Measurements from ENCODE around the gene TRPV5.

Gene TRPV5

GRCh38 chr7:142867398-142868187, 66.0 kb downstream of the TRPV5 start:
- no peak overlapping the region for H3K4me3 ChIP-seq (ENCODE audit: low read depth, low read length)
- TF ChIP-seq CTCF (IDR thresholded peaks at IDR 0.05; ENCODE audit: low read depth, low read length) = no peak

- no peak overlapping the region for H3K4me3 ChIP-seq (ENCODE audit: low read depth, low read length)
- TF ChIP-seq CTCF (IDR thresholded peaks at IDR 0.05; ENCODE audit: low read depth, low read length) = no peak
These were observed 66.5 kb downstream of the TRPV5 start for GRCh38 chr7:142867097-142867378.

- no peak overlapping the region for H3K4me3 ChIP-seq (ENCODE audit: low read depth, low read length)
These were observed 67.0 kb downstream of the TRPV5 start for GRCh38 chr7:142866361-142867096.

GRCh38 chr7:142865766-142866165, 67.8 kb downstream of the TRPV5 start:
- H3K4me3 ChIP-seq (ENCODE audit: low read depth, low read length) = no peak overlapping the region
- no peak for TF ChIP-seq CTCF (IDR thresholded peaks at IDR 0.05; ENCODE audit: low read depth, low read length)

More at GRCh38 chr7:142866361-142867096, 67.0 kb downstream of the TRPV5 start:
- TF ChIP-seq CTCF (IDR thresholded peaks at IDR 0.05; ENCODE audit: low read depth, low read length) = peak; percentile 44

- no peak overlapping the region for H3K4me3 ChIP-seq (ENCODE audit: low read depth, low read length)
- no peak for TF ChIP-seq CTCF (IDR thresholded peaks at IDR 0.05; ENCODE audit: low read depth, low read length)
These were observed 68.4 kb downstream of the TRPV5 start for GRCh38 chr7:142864980-142865747.

- no peak for TF ChIP-seq CTCF (IDR thresholded peaks at IDR 0.05; ENCODE audit: low read depth, low read length)
- no peak overlapping the region for H3K4me3 ChIP-seq (ENCODE audit: low read depth, low read length)
These were observed 69.5 kb downstream of the TRPV5 start for GRCh38 chr7:142863891-142864685.

Measured in WI38 (cell line).